HepG2 (cell line): Measurements from ENCODE around the gene RNLS.

Experiments
- CREB1 ChIP-seq, 2 experiments: fragments of 450-650 bp in 1 of 2; IDR thresholded peaks; 2 replicates each; pipeline ENCODE4 v1.6.1; 2016 to 2017; ENCODE audit warnings: control low read depth in 1 of 2, mild to moderate bottlenecking in 1 of 2, missing compliant biosample characterization in 1 of 2, missing genetic modification characterization in 1 of 2
- ETV6 ChIP-seq: sonication (generic); formaldehyde crosslinking; conservative IDR thresholded peaks from 2 replicates; pipeline ENCODE4 v1.4.0; 2020; ENCODE audit warnings: missing genetic modification reagents
- GZF1 ChIP-seq: sonication (generic); formaldehyde crosslinking; IDR thresholded peaks from 2 replicates; pipeline ENCODE4 v1.5.1; 2020; ENCODE audit warnings: mild to moderate bottlenecking, missing genetic modification reagents
- MATR3 ChIP-seq: sonication (generic); formaldehyde crosslinking; IDR thresholded peaks from 2 replicates; pipeline ENCODE4 v1.4.0; 2020; ENCODE audit warnings: missing genetic modification reagents
- NCOA2 ChIP-seq: sonication (generic); formaldehyde crosslinking; IDR thresholded peaks from 2 replicates; pipeline ENCODE4 v1.8.0; 2022; ENCODE audit warnings: inconsistent platforms
- SCMH1 ChIP-seq: sonication (generic); formaldehyde crosslinking; IDR thresholded peaks from 2 replicates; pipeline ENCODE4 v1.9.0; 2021; ENCODE audit warnings: missing genetic modification reagents, mild to moderate bottlenecking, borderline replicate concordance
- THAP8 ChIP-seq: sonication (generic); formaldehyde crosslinking; IDR thresholded peaks from 2 replicates; pipeline ENCODE4 v1.5.1; 2020; ENCODE audit warnings: missing genetic modification reagents, mild to moderate bottlenecking, borderline replicate concordance
- TOE1 ChIP-seq: sonication (generic); formaldehyde crosslinking; IDR thresholded peaks from 2 replicates; pipeline ENCODE4 v1.4.0; 2020; ENCODE audit warnings: mild to moderate bottlenecking, missing genetic modification reagents
- ZNF460 ChIP-seq: sonication (generic); formaldehyde crosslinking; IDR thresholded peaks from 2 replicates; pipeline ENCODE4 v1.5.1; 2020; ENCODE audit warnings: missing genetic modification reagents, mild to moderate bottlenecking, borderline replicate concordance
- ZNF615 ChIP-seq: sonication (generic); formaldehyde crosslinking; IDR thresholded peaks from 2 replicates; pipeline ENCODE4 v1.5.0; 2020; ENCODE audit warnings: mild to moderate bottlenecking, missing genetic modification reagents, borderline replicate concordance
- TF ChIP-seq, protein P1 (sequence below): sonication (generic); formaldehyde crosslinking; IDR thresholded peaks from 2 replicates; pipeline ENCODE4 v1.5.0; 2020; ENCODE audit warnings: mild to moderate bottlenecking, missing genetic modification reagents, moderate library complexity
- TF ChIP-seq, protein P2 (sequence below): sonication (generic); formaldehyde crosslinking; IDR thresholded peaks from 2 replicates; pipeline ENCODE4 v1.8.0; 2022; ENCODE audit warnings: mild to moderate bottlenecking, missing genetic modification reagents
- TF ChIP-seq, protein P3 (sequence below), 2 experiments: sonication (generic) in 1 of 2; formaldehyde crosslinking in 1 of 2; IDR thresholded peaks; 2 replicates each; pipeline versions ENCODE4 v1.5.1 to v1.6.1; 2011 to 2020; ENCODE audit warnings: borderline replicate concordance in 1 of 2, low read depth in 1 of 2, low read length in 1 of 2, mild to moderate bottlenecking in 1 of 2, missing genetic modification reagents in 1 of 2, moderate library complexity in 1 of 2
- TF ChIP-seq, protein P4 (sequence below), 2 experiments: IDR thresholded peaks; 2 replicates each; pipeline ENCODE4 v1.6.1; 2011 to 2012; ENCODE audit warnings: low read length in 2 of 2, borderline replicate concordance in 1 of 2, low read depth in 1 of 2, mild to moderate bottlenecking in 1 of 2, moderate library complexity in 1 of 2

DNA sequence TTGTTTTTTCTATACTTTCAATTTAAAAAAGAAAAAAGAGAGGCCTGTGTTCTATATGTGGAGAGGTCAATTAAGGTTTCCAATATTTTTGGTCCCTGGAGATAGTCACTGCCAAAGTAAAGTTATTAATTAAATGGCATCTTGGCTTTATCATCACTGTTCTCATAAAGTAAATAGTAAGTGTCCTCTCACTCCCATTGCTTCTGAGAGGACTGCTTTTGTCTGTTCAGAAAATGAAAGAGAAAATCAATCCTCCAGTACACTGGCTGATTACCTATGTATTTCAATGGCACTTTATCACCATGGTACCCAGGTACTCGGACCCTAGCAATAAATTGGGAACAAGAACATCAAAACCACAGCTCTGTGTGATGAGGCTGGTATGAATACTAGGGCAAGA is 94.0 kb downstream of the RNLS start:
- TF ChIP-seq, protein P1, sequence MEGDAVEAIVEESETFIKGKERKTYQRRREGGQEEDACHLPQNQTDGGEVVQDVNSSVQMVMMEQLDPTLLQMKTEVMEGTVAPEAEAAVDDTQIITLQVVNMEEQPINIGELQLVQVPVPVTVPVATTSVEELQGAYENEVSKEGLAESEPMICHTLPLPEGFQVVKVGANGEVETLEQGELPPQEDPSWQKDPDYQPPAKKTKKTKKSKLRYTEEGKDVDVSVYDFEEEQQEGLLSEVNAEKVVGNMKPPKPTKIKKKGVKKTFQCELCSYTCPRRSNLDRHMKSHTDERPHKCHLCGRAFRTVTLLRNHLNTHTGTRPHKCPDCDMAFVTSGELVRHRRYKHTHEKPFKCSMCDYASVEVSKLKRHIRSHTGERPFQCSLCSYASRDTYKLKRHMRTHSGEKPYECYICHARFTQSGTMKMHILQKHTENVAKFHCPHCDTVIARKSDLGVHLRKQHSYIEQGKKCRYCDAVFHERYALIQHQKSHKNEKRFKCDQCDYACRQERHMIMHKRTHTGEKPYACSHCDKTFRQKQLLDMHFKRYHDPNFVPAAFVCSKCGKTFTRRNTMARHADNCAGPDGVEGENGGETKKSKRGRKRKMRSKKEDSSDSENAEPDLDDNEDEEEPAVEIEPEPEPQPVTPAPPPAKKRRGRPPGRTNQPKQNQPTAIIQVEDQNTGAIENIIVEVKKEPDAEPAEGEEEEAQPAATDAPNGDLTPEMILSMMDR, result no peak
- TF ChIP-seq, protein P2, sequence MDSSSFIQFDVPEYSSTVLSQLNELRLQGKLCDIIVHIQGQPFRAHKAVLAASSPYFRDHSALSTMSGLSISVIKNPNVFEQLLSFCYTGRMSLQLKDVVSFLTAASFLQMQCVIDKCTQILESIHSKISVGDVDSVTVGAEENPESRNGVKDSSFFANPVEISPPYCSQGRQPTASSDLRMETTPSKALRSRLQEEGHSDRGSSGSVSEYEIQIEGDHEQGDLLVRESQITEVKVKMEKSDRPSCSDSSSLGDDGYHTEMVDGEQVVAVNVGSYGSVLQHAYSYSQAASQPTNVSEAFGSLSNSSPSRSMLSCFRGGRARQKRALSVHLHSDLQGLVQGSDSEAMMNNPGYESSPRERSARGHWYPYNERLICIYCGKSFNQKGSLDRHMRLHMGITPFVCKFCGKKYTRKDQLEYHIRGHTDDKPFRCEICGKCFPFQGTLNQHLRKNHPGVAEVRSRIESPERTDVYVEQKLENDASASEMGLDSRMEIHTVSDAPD (CRISPR knock-in tag), result no peak
- TF ChIP-seq, protein P3, sequence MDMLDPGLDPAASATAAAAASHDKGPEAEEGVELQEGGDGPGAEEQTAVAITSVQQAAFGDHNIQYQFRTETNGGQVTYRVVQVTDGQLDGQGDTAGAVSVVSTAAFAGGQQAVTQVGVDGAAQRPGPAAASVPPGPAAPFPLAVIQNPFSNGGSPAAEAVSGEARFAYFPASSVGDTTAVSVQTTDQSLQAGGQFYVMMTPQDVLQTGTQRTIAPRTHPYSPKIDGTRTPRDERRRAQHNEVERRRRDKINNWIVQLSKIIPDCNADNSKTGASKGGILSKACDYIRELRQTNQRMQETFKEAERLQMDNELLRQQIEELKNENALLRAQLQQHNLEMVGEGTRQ (IDR thresholded peaks at IDR 0.05; ENCODE audit: low read depth, low read length), result no peak
- TF ChIP-seq, protein P3 (CRISPR knock-in tag; IDR thresholded peaks at IDR 0.05; ENCODE audit: borderline replicate concordance), result no peak
- no peak for TF ChIP-seq TOE1 (CRISPR knock-in tag)
- TF ChIP-seq MATR3 (CRISPR knock-in tag), result no peak
- no peak for TF ChIP-seq ETV6 (CRISPR knock-in tag)
- no peak for TF ChIP-seq CREB1 (IDR thresholded peaks at IDR 0.05)
- no peak for TF ChIP-seq CREB1 (CRISPR knock-in tag; IDR thresholded peaks at IDR 0.05)
- TF ChIP-seq, protein P4, sequence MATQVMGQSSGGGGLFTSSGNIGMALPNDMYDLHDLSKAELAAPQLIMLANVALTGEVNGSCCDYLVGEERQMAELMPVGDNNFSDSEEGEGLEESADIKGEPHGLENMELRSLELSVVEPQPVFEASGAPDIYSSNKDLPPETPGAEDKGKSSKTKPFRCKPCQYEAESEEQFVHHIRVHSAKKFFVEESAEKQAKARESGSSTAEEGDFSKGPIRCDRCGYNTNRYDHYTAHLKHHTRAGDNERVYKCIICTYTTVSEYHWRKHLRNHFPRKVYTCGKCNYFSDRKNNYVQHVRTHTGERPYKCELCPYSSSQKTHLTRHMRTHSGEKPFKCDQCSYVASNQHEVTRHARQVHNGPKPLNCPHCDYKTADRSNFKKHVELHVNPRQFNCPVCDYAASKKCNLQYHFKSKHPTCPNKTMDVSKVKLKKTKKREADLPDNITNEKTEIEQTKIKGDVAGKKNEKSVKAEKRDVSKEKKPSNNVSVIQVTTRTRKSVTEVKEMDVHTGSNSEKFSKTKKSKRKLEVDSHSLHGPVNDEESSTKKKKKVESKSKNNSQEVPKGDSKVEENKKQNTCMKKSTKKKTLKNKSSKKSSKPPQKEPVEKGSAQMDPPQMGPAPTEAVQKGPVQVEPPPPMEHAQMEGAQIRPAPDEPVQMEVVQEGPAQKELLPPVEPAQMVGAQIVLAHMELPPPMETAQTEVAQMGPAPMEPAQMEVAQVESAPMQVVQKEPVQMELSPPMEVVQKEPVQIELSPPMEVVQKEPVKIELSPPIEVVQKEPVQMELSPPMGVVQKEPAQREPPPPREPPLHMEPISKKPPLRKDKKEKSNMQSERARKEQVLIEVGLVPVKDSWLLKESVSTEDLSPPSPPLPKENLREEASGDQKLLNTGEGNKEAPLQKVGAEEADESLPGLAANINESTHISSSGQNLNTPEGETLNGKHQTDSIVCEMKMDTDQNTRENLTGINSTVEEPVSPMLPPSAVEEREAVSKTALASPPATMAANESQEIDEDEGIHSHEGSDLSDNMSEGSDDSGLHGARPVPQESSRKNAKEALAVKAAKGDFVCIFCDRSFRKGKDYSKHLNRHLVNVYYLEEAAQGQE (IDR thresholded peaks at IDR 0.05; ENCODE audit: borderline replicate concordance in 1 of 2, low read depth in 1 of 2, low read length in 2 of 2), result no peak
- TF ChIP-seq GZF1 (CRISPR knock-in tag), result no peak
- no peak for TF ChIP-seq NCOA2 (CRISPR knock-in tag)
- no peak for TF ChIP-seq SCMH1 (CRISPR knock-in tag)
- TF ChIP-seq THAP8 (CRISPR knock-in tag), result no peak
- TF ChIP-seq ZNF615 (CRISPR knock-in tag), result no peak
- no peak for TF ChIP-seq ZNF460 (CRISPR knock-in tag)
